ENCODE data around the gene MELK.

MELK gene

DNA sequence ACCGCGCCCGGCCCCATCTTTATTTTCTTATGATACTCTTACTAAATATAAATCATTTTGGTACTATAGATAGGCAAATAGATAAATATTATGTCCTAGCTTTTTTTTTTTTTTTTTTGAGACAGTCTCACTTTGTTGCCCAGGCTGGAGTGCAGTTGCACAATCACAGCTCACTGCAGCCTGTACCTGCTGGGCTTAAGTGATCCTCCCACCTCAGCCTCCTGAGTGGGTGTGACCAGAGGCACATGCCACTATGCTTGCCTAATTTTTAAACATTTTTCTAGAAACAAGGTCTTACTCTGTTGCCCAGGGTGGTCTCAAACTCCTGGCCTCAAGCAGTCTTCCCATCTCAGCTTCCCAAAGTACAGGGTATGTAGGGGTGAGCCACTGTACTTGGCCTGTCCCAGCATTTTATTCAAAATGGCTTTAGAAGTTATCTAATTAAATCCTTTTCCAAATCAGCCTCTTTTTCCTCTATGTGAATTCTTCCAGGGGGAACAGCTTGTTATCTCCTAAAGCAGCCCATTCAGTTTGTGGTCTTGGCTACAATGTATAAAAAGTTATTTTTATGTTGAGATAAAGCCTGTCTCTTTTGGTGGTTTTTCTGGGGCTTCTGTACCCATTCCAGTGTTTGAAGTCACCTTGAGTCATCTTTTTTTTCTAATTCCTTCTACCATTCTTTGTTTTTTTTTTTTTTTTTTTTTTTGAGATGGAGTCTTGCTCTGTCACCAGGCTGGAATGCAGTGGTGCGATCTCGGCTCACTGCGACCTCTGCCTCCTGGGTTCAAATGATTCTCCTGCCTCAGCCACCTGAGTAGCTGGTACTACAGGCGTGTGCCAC lies 12.1 kb downstream of the MELK start:
- no peak for DNase-seq

DNA sequence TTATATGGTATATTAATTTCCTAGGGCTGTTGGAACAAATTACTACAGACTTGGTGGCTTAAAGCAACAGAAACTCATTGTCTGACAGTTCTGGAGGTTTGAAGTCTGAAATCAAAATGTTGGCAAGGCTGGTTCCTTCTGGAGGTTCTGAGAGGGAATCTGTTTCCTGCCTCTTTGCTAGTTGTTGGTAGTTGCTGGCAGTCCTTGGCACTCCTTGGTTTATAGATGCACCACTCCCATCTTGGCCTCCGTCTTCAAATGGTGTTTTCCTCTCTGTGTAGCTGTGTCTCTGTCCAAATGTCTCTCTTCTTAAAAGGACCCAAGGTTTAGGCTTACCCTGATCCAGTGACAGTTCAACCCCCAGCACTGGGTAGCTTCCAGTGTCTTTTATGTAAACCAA lies 17.5 kb downstream of the MELK start:
- DNase-seq: no peak

DNA sequence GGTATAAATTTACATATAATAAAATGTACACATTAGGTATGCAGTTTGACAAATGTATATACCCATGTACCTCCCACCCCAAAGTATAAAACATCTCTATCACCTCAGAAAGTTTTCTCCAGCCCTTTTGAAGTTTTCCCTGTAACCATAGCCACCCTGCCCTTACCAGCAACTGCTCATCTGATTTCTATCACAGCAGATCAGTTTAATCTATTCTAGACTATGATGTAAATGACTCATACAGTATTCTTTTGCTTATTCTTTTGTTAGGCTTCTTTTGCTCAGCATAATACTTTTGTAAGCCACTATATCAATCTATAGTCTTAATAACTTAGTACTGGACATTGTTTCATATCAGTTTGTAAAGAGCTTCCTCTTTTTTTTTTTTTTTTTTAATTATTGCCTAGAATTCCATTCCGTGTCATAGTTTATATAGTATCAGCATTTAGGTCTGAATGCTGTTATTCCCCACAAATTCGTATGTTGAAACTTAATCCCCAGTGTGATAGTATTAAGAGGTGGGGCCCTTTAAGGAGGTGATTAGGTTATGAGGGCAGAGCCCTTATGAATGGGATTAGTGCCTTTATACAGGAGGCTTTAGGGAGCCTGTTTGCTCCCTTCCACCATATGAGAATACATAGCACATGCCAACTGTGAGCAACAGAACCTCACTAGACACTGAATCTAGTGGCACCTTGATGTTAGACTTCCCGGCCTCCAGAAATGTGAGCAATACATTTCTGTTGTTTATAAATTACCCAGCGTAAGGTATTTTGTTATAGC lies 20.3 kb downstream of the MELK start:
- no peak for DNase-seq

DNA sequence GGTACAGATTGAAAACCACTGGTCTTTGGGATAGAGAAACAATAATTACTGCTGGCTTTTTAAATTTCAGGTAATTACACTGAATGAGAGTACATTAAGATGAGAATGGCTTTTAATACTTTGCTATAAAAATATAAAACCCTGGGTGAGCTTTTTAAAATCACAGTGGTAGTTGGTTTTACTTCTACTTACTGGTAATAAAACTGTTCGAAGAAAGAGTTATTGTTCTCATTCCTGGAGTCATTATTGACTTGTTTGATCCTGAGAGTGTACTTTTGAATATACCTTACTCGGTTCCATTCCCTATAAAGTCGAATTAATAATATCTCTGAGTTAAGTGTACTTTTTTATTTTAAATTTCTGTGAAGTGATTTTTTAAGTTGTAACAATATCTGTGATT lies 21.5 kb downstream of the MELK start:
- no peak for DNase-seq

DNA sequence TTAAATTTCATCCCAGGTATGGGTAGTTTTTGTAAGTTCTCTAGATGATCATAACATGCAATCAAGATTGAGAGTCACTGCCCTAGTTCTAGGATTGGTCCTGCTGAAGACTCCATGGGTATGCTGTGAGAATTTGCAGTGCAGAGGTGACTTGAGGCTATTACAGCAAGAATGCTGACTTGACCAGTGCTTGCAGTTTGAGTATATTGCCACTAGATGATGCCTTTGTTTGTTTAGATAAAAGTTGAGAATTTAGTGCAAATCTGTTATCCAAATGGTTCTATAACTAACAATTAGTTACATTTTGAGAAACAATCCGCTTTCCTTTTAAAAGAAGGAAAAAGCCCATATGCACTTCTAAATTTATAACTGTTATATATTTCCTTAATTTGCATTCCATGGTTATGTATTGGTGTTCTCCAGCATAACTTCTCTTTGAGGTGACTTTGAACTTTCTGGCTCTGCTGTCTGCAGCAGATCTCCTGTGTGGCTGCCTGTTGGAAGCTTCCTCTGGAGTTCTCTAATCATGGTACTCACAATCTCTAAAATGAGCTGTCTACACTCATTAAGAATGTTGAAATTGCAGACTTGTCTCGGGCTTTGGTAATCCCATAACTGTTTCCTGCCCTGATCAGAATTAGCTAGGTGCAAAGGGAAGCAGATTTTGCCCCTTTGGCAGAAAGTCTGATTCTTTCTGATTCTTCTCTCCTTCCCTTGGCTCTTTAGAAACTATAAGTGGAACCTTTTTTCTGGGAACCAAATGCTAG lies 24.9 kb downstream of the MELK start:
- DNase-seq: no peak

DNA sequence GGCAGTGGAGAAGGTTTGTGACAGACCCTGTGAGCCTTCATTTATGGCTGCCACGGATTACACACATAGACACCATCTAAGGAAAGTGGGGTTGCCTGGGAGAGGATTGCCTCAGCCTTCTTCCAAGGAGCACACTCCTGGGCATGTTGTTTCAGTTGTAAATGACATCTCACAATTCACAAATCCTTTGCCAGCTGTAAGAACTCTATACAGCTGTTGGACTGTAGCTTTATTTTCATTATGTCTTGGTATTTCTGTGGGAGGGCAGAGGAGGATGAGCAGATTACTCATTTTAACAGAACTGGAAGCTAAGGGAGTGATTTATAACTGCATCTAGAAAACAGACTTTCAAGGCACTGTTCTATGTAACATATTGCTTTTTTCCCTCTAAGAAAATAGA lies 25.6 kb downstream of the MELK start:
- DNase-seq: no peak

DNA sequence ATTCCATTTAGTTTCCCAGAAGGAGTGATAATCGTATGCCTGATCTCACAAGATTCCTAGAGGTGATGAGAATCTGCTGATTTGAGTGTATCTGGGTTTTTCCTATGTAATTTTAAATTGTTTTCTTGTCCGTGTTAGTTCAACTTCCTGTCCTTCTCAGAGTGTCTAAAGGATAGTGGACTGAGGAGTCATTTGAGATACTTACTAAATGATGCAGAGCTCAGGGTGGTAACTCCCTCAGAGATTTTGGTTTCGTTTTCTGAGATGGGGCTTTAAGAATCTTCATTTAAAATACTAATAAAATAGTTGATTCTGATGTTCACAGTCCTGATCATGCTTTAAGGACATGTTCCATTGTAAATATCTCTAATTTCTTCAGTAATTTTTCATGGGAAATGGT lies 30.3 kb downstream of the MELK start:
- no peak for DNase-seq

DNA sequence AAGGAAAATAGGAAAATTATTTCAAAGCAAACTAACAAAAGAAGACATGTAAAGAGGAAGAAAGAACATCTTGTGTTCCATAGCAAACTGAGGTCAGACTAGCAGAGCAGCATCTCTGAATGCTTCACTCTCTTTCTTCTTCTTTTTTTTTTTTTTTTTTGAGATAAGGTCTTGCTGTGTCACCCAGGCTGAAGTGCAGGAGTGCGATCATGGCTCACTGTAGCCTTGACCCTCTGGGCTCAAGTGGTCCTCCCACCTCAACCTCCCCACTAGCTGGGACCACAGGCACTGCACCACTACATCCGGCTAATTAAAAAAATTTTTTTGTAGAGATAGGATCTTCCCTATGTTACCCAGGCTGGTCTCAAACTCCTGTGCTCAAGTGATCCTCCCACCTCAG lies 36.6 kb downstream of the MELK start:
- DNase-seq: no peak

DNA sequence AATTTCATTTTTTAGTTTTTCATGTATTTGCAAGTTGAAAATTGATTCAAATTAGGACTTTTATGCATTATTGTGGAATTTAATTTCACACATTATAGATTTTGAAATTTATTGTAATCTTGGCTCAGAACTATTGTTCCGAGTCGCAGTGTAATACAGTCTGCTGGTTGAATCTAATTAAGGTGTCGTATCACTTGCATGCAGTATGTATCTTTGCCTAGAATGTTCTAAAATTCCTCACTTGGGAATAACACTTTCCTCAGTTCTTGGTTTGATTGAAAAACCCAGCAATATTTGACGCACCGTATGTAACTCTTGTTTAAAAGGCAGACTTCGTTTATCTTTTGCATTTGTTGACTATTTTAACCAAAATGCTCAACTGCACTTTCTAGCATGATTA lies 49.4 kb downstream of the MELK start:
- DNase-seq: no peak

DNA sequence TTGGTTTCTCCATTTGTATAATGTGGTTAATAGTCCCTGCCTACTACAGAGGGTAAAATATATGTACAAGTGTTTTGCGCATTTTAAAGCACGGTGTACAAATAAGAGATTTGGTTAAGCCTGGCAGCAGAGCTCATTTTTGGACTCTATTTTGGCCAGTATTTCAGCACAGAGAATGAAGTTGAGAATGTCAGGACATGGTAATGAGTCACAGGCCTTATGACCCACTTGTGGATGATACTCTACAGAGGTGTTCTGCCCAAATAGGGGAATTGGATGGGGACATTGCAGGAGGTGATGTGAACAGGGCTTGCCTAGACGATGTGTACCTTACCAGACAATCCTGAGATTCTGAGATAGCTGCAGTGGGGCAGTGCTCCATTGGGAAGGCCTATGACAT lies 50.6 kb downstream of the MELK start:
- no peak for DNase-seq

DNA sequence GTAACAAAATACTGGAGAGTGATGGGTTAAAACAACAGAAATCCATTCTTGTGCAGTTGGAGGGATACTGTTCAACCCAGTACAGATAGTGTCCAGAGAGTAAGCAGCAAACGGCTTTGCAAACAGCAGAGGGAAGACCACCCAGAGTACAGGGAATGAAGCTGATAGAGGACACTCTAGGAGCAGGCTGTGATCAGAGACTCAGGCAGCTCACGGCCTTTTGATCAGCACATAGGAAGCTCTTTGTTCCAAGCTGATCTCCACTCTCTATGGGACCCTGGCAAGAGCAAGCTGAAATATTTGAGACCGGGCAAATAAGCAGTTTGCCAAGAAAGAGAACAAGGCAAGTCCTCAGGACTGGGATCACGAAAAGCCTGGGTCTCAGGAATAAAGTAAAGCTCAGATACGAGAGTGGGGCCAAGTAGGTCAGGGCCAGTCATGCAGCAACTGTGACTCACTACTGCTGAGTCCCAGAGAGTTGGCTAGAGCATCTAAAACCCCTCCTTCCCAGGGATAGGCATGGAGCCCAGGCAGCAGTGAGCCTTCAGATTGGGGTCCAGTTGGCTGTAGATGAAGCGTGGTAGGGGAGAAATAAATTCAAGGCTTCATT lies 52.4 kb downstream of the MELK start:
- DNase-seq: no peak

DNA sequence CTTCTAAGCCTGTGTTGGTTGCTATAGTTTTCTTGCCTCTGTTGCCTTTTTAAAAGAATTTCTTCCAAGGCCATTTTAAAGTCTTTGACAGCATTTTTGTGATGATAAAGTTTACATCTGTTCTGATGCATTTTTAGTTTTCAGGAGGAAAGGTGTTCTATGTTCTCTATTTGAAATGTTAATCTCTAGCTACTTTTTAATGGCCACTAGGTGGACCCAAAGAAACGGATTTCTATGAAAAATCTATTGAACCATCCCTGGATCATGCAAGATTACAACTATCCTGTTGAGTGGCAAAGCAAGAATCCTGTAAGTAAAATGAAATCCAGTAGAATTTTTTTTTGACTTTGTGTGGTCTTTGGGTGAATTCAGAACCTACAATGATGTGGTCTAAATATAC lies 60.2 kb downstream of the MELK start:
- DNase-seq: no peak

DNA sequence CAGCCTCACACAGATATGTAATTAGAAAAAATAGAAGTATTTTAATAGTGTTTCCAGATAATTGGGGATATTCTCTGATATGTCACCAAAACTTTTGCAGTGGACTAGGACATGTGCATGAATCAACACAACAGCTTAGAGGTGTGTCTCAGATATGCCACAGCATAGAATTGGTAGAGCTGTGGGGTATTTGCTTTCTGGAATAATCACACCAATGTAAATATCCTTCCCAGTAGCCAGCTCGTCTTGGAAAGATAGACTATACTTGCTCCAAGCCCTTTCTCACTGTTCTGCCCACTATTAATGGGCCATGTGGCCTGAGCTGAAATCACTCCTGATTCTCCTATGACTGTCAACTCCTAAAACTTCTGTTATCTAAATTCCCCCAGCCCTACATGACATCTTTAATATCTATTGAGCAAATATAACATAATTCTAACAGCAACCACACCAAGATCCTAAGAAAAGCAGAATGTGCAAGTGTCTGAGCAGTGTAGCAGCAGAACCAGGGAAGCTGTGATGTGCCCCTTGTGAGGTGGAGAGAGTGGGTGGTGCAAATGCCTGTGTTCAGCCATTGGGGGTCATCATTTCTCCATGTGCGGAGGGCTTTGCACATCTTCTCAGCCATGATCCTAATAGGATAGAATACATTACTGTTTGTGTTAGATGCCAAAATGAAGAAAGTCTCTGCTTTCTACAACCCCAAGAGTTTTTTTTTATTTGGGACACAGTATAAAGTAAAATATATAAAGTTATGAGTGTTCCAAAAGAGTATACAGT lies 65.0 kb downstream of the MELK start:
- no peak for DNase-seq

DNA sequence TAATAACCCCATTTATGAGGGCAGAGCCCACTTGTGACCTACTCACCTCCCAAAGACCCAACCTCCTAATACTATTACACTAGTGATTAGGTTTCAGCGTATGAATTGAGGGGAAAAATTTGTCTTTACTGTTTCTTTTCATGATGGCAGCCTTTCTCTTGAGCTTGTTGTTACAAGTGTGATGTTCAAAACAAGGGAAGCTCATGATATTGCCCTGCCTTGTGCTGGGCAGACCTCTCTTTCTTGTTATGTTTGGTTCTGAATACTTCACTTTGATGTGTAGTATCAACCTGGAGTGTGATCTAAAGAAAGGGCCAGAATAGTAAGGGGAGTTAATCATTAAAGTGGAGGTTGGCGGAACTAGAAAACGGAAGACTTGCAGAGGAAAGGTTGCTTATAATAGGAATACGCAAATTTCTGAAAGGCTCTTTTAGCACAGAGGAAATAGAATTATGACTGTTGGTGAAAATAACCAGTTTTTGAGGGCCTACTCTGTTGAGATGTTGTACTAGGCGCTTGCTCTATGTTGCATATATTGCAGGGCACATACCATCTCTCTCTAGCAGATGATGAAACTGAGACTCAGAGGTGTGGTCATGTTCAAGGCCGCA lies 68.2 kb downstream of the MELK start:
- DNase-seq: no peak

DNA sequence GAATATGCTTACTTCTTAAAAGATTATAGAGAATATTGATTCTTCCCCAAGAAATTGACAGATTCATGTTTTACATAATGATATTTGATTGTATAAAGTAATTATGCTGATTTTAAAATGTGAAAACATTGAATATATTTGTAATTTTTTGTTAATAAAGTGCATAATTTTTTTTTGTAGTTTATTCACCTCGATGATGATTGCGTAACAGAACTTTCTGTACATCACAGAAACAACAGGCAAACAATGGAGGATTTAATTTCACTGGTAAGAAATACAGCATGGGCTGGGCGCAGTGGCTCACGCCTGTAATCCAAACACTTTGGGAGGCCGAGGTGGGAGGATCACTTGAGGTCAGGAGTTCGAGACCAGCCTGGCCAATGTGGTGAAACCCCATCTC lies 70.1 kb downstream of the MELK start:
- no peak for DNase-seq

DNA sequence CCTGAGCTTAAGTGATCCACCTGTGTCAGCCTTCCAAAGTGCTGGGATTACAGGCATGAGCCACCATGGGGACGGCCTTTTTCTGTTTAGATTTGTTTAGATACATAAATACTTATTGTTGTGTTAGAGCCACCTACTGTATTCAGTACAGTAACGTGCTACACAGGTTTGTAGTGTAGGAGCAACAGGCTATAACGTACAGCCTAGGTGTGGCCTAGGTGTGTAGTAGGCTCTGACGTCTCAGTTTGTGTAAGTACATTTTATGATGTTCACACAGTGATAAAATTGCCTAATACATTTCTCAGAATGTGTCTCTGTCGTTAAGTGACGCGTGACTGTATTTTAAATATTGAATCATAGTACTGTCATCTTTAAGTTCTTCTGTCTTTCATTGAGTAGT lies 84.1 kb downstream of the MELK start:
- DNase-seq: no peak

DNA sequence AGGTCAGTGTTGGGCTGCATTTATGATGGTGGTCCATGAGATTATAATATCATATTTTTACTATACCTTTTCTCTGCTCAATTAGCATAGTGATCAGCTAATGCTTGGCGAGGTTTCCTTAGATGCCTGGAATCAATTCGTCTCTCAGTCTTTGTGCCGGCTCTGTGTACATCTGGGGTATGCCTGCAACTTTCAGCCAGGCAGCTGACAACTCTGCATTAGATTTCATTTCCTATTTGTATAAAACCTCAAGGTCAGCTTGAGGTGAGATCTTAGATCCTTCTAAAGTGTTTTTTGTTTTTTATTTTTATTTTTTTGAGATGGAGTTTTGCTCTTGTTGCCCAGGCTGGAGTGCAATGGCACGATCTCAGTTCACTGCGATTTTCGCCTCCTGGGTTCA lies 86.8 kb downstream of the MELK start:
- no peak for DNase-seq

DNA sequence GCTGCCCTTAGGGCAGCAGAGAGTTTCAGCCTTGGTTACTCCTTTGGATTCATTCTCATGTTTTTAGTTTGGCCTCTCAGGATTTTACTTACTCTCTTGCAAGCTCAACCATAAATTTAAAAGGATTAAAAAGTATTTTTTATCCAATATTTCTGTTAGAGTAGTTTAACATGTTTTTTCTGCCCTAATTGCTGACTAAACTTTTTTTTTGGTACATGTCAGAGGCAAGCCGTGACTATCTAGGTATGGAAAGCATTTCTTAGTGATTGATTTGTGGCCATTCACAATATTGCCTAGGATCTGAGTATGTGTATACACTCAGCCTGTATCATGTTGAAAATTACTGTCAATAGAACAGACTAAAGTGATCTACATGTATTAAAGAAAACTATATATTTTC lies 92.1 kb downstream of the MELK start:
- DNase-seq: no peak

DNA sequence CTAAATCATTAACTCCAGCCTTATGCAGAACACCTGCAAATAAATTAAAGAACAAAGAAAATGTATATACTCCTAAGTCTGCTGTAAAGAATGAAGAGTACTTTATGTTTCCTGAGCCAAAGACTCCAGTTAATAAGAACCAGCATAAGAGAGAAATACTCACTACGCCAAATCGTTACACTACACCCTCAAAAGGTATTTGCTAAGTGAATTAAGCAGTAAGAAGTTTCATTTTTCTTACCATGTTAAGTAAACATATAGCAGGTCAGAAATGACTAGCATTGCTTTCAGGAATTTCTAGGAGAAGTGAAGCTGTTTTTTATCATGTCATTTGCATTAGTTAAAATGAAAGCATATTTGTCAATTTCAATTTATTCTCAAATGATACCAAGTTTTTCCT lies 92.7 kb downstream of the MELK start:
- DNase-seq: no peak

DNA sequence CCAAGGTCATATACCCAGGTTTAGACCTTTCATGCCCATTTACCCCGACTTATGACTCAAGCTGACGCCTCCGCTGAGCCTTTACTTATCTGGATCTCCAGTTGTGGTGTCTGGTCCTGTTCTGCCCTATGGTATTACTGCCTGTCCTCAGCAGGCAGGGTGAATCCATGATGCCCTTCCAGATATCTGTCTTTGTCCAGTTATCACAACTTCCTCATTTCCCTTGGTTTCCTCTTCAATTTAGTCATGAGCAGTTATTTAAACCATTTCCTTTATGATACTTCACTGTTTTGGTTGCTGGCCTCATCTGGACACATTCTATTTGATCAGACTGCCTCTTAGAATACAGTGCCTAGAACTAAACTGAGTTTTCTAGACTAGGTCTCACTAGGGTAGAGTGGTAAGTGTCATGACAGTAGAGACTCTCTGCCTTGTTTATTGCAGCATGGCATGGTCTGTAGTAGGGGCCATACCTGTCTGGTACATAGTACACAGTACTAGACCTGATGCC lies 93.3 kb downstream of the MELK start:
- DNase-seq: no peak

DNA sequence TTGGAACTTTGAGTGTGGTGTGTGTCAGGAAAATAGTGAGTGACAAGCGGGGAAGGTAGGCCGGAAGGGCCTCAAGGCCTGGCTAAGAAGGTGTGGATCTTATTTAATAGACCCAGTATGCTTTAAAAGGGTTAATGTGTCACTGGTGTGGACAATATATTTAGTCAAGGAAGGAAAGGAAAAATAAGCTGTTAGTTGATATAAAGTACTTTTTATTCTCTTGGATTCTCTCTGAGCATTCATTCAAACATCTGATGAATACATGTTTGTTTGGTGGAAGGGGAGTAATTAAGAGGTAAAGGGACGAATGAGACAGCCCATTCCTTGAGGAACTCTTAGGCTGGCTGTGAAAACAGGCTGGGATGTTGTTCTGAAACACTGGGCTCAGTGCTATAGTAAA lies 98.9 kb downstream of the MELK start:
- no peak for DNase-seq

DNA sequence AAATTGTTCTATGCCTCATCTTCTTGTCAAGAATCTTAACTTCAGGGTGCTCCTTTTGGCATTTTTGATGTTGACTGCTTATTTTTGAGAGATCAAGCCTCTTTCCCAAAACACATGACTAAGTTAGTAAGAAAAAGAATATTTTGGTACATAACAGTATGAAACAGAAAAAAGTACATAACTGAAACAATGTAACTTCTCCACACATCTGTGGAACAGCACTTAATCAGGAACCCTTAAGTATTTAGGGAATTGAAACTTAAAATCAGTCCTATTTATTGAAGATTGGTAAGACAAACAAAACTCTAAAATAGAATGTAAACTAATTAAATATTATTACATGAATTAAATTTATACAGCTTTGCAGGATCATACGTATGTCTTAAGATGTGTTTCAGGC lies 103.4 kb downstream of the MELK start:
- DNase-seq: no peak

Measured in DMS 273 treated with DMSO at 0.1 percent for 48 hours (cell line).